GM06990 (cell line): ENCODE measurements around the gene SMIM8.

Experiments
- DNase-seq: peaks from one replicate; pipeline ENCODE4 v3.0.0-alpha.2; 2011; ENCODE audit not compliant: insufficient read length; ENCODE audit errors: extremely low read depth
- H3K27me3 ChIP-seq: replicated peaks from 2 replicates; pipeline ENCODE4 v1.6.0; 2011; ENCODE audit warnings: low read length; ENCODE audit not compliant: control insufficient read depth, insufficient read depth
- H3K36me3 ChIP-seq: 2 replicates; pipeline ENCODE4 v1.5.1; 2011; ENCODE audit warnings: low read length; ENCODE audit not compliant: control insufficient read depth, insufficient read depth
- H3K4me3 ChIP-seq: replicated peaks from 2 replicates; pipeline ENCODE4 v1.5.1; 2011; ENCODE audit warnings: low read depth, mild to moderate bottlenecking, control low read depth, low read length
- CTCF ChIP-seq: IDR thresholded peaks from 2 replicates; pipeline ENCODE4 v1.5.1; 2011; ENCODE audit warnings: low read length, control low read depth, mild to moderate bottlenecking, inconsistent platforms; ENCODE audit not compliant: insufficient read depth, poor library complexity, severe bottlenecking

Gene SMIM8

GRCh38 chr6:87364602-87365252, 42.3 kb downstream of the SMIM8 start:
- H3K36me3 ChIP-seq = no peaks in the 10 kb centered on the region
- TF ChIP-seq CTCF = no peak
- DNase-seq = no peak
- no peak overlapping the region for H3K4me3 ChIP-seq
- H3K27me3 ChIP-seq = no peaks in the 10 kb centered on the region

- no peak overlapping the region for H3K4me3 ChIP-seq
- H3K36me3 ChIP-seq = no peaks in the 10 kb centered on the region
- no peaks in the 10 kb centered on the region for H3K27me3 ChIP-seq
- DNase-seq = no peak
- TF ChIP-seq CTCF = no peak
Observed at GRCh38 chr6:87366072-87366827, 43.9 kb downstream of the SMIM8 start.

GRCh38 chr6:87366899-87367298, 44.5 kb downstream of the SMIM8 start:
- TF ChIP-seq CTCF = no peak
- peak; percentile 9 for DNase-seq
- no peaks in the 10 kb centered on the region for H3K27me3 ChIP-seq

GRCh38 chr6:87373377-87373776, 51.0 kb downstream of the SMIM8 start:
- Histone ChIP-seq H3K27me3 (no peaks in the 10 kb centered on the region), H3K36me3 (no peaks in the 10 kb centered on the region), H3K4me3 (no peak overlapping the region)
- no peak for TF ChIP-seq CTCF
- DNase-seq = no peak

More at GRCh38 chr6:87366899-87367298, 44.5 kb downstream of the SMIM8 start:
- Histone ChIP-seq H3K4me3 (no peak overlapping the region), H3K36me3 (no peaks in the 10 kb centered on the region)

GRCh38 chr6:87375315-87375714, 52.9 kb downstream of the SMIM8 start:
- Histone ChIP-seq H3K27me3 (no peaks in the 10 kb centered on the region), H3K4me3 (no peak overlapping the region), H3K36me3 (no peaks in the 10 kb centered on the region)
- no peak for DNase-seq
- no peak for TF ChIP-seq CTCF
